Endothelial cell of umbilical vein (primary cell): ENCODE data around the gene ITGAX. TPM values are rescaled to one million over a fixed set of nuclear protein-coding genes. Genes with fewer than 3 reads are reported as not detected.

Source experiments
- BruUV-seq: library from RNA; stranded (reverse); fragments of 400-500 nt; replicated peaks from 2 replicates; lab custom pipeline; 2021; lab: Mats Ljungman, UMichigan
- CTCF ChIA-PET: fragments of 300-600, 350-600 bp; sonication (Branson Sonifier 250); formaldehyde crosslinking; loops from one replicate; lab custom pipeline; 2021; ENCODE audit warnings: antibody characterized with exemption, inconsistent platforms; lab: Charles Lee
- POLR2A ChIA-PET: fragments of 300-600, 350-600 bp; sonication (Branson Sonifier 250); formaldehyde crosslinking; loops from one replicate; lab custom pipeline; 2021; ENCODE audit warnings: antibody characterized with exemption, inconsistent platforms; lab: Charles Lee
- DNase-seq: peaks from one replicate; pipeline ENCODE4 v3.0.0-alpha.2; 2011; ENCODE audit warnings: low read depth, low spot score
- FAIRE-seq: peaks from 2 replicates; lab custom pipeline; 2011; peaks lifted over from hg19 to GRCh38; lab: Jason Lieb, UNC
- H2AFZ ChIP-seq: 2 replicates; pipeline ENCODE4 v1.6.0; 2012; ENCODE audit warnings: low read depth, low read length, control low read depth, inconsistent platforms
- H3K27ac ChIP-seq: 2 replicates; pipeline ENCODE4 v1.5.1; 2011; ENCODE audit warnings: low read depth, mild to moderate bottlenecking, control low read depth, low read length, moderate library complexity; ENCODE audit not compliant: insufficient read depth
- H3K27me3 ChIP-seq, 2 experiments: 2 replicates each; pipeline versions ENCODE4 v1.6.0 to v1.6.1; 2011; ENCODE audit warnings: low read length in 2 of 2, mixed read lengths in 1 of 2; ENCODE audit not compliant: control insufficient read depth in 2 of 2, insufficient read depth in 2 of 2
- H3K36me3 ChIP-seq, 2 experiments: 2 replicates in 1 of 2; 3 replicates in 1 of 2; pipeline ENCODE4 v1.5.1; 2011; ENCODE audit warnings: low read length in 2 of 2, mild to moderate bottlenecking in 1 of 2, moderate library complexity in 1 of 2; ENCODE audit not compliant: control insufficient read depth in 2 of 2, insufficient read depth in 2 of 2; ENCODE audit errors: extremely low read depth in 1 of 2
- H3K4me1 ChIP-seq: 3 replicates; pipeline ENCODE4 v1.5.1; 2011; ENCODE audit warnings: mild to moderate bottlenecking, low read length; ENCODE audit not compliant: control insufficient read depth, insufficient read depth; ENCODE audit errors: extremely low read depth
- H3K4me2 ChIP-seq: 2 replicates; pipeline ENCODE4 v1.6.1; 2011; ENCODE audit warnings: low read length, control low read depth, mixed read lengths; ENCODE audit not compliant: insufficient read depth
- H3K4me3 ChIP-seq, 3 experiments: fragments of 200-600 bp in 1 of 3; sonication (generic), shearing (Covaris generic) in 1 of 3; replicated peaks in 1 of 3; 2 replicates each; pipeline ENCODE4 v1.5.1; 2011 to 2016; ENCODE audit warnings: control low read depth in 3 of 3, low read length in 3 of 3, mild to moderate bottlenecking in 2 of 3, inconsistent platforms in 1 of 3, low read depth in 1 of 3, moderate library complexity in 1 of 3; ENCODE audit not compliant: insufficient read depth in 1 of 3
- H3K79me2 ChIP-seq: 2 replicates; pipeline ENCODE4 v1.6.0; 2012; ENCODE audit warnings: low read length, inconsistent platforms; ENCODE audit not compliant: control insufficient read depth, insufficient read depth
- H3K9ac ChIP-seq: replicated peaks from 2 replicates; pipeline ENCODE3; 2011; ENCODE audit warnings: low read length, control low read depth; ENCODE audit not compliant: insufficient read depth; ENCODE audit errors: extremely low read depth
- H3K9me1 ChIP-seq: replicated peaks from 3 replicates; pipeline ENCODE4 v1.6.0; 2011; ENCODE audit warnings: mild to moderate bottlenecking, low read length; ENCODE audit not compliant: control insufficient read depth, insufficient read depth; ENCODE audit errors: extremely low read depth
- H3K9me3 ChIP-seq: replicated peaks from 2 replicates; pipeline ENCODE4 v1.5.1; 2012; ENCODE audit warnings: low read length, inconsistent platforms; ENCODE audit not compliant: control insufficient read depth, insufficient read depth
- H4K20me1 ChIP-seq: replicated peaks from 2 replicates; pipeline ENCODE3; 2011; ENCODE audit warnings: mild to moderate bottlenecking, low read length; ENCODE audit not compliant: control insufficient read depth, insufficient read depth; ENCODE audit errors: extremely low read depth
- EZH2 ChIP-seq: IDR thresholded peaks from 2 replicates; pipeline ENCODE4 v1.6.1; 2012; ENCODE audit warnings: borderline replicate concordance, low read depth, mild to moderate bottlenecking, moderate library complexity, low read length, inconsistent platforms; ENCODE audit not compliant: severe bottlenecking
- FOS ChIP-seq: IDR thresholded peaks from 2 replicates; pipeline ENCODE4 v1.6.1; 2011; ENCODE audit warnings: mild to moderate bottlenecking, low read length, moderate library complexity, borderline replicate concordance; ENCODE audit not compliant: insufficient read depth
- GATA2 ChIP-seq: IDR thresholded peaks from 2 replicates; pipeline ENCODE4 v1.7.0; 2011; ENCODE audit warnings: low read depth, mild to moderate bottlenecking, moderate library complexity, mixed read lengths, low read length; ENCODE audit not compliant: insufficient read length, insufficient read depth
- JUN ChIP-seq: IDR thresholded peaks from 2 replicates; pipeline ENCODE4 v1.6.1; 2011; ENCODE audit warnings: borderline replicate concordance, low read depth; ENCODE audit not compliant: insufficient read length, insufficient read depth
- MYC ChIP-seq: IDR thresholded peaks from one replicate; pipeline ENCODE4 v1.6.1; 2011; ENCODE audit warnings: mild to moderate bottlenecking, low read depth, low read length
- POLR2A ChIP-seq: IDR thresholded peaks from 2 replicates; pipeline ENCODE4 v1.6.1; 2012; ENCODE audit warnings: low read depth, mild to moderate bottlenecking, control low read depth, low read length
- POLR2AphosphoS5 ChIP-seq: IDR thresholded peaks from 2 replicates; pipeline ENCODE4 v1.6.1; 2012; ENCODE audit warnings: low read depth, mild to moderate bottlenecking, control low read depth, low read length, moderate library complexity; ENCODE audit not compliant: insufficient read depth
- dilution Hi-C: fragments of 300-500 bp; cut with MboI; formaldehyde crosslinking; loops from one replicate; pipeline ENCODE4 v1.15.0; 2019; ENCODE audit warnings: low sequenced_read_pairs; ENCODE audit not compliant: extremely low pct_ligation_motif_present
- intact Hi-C: fragments of 100-400 bp; cut with micrococcal nuclease; formaldehyde crosslinking; loops from one replicate; pipeline ENCODE4 v1.10.0; 2022
- polyA plus RNA-seq, 4 experiments: library from polyadenylated mRNA; depleted of rRNA in 3 of 4; stranded (reverse) in 3 of 4; unstranded in 1 of 4; fragments of >200 nt; gene quantifications; 2 replicates each; pipeline versions ENCODE4 v1.2.1 to v1.2.3, GENCODE V29; 2011 to 2012; ENCODE audit warnings: missing spikeins in 1 of 4
- total RNA-seq: library from RNA; stranded (reverse); gene quantifications from 2 replicates; pipeline ENCODE4 v1.2.3, GENCODE V29; 2021
- TF ChIP-seq, protein P1 (sequence below), 2 donors: IDR thresholded peaks; 1 replicate in 1 of 2; 2 replicates in 1 of 2; pipeline ENCODE4 v1.5.1; 2011; ENCODE audit warnings: low read length in 2 of 2, mild to moderate bottlenecking in 2 of 2, moderate library complexity in 2 of 2, control low read depth in 1 of 2, inconsistent platforms in 1 of 2, low read depth in 1 of 2; ENCODE audit not compliant: insufficient read depth in 1 of 2; ENCODE audit errors: extremely low read depth in 1 of 2
- TF ChIP-seq, protein P2 (sequence below): IDR thresholded peaks from 2 replicates; pipeline ENCODE4 v1.6.1; 2011; ENCODE audit not compliant: insufficient read depth, insufficient read length

Gene ITGAX
- total and polyA plus RNA-seq, 2 donors (not counting 3 experiments of a cell fraction or from before 2014, with no cell fraction given) = 0.18 to 1.4 TPM

DNA sequence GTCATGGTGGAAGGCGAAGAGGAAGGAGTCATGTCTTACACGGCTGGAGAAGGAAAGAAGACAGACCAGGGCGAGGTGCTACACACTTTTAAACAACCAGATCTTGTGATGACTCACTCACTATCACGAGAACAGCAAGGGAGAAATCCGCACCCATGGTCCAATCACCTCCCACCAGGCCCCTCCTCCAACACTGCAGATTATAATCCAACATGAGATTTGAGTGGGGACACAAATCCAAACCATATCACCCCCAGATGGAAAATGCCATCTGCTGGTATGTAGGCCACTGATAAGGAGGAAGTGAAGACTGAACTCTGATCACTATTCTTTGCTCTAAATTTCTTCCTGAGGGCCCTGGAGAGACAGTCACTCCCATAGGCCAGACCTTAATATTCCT is 7.5 kb upstream of the ITGAX start:
- H3K9ac ChIP-seq = no peak overlapping the region
- ChIA-PET POLR2A (no interaction called here), CTCF (no interaction called here)
- no peaks in the 10 kb centered on the region for H3K79me2 ChIP-seq
- no peak for FAIRE-seq
- intact Hi-C loops (no loop called here), dilution Hi-C loops (no loop called here)
- BruUV-seq = no TSS peak
- TF ChIP-seq POLR2AphosphoS5 (no peak), POLR2A (no peak), GATA2 (no peak), JUN (no peak), MYC (no peak), FOS (no peak), EZH2 (no peak)
- TF ChIP-seq, protein P1, sequence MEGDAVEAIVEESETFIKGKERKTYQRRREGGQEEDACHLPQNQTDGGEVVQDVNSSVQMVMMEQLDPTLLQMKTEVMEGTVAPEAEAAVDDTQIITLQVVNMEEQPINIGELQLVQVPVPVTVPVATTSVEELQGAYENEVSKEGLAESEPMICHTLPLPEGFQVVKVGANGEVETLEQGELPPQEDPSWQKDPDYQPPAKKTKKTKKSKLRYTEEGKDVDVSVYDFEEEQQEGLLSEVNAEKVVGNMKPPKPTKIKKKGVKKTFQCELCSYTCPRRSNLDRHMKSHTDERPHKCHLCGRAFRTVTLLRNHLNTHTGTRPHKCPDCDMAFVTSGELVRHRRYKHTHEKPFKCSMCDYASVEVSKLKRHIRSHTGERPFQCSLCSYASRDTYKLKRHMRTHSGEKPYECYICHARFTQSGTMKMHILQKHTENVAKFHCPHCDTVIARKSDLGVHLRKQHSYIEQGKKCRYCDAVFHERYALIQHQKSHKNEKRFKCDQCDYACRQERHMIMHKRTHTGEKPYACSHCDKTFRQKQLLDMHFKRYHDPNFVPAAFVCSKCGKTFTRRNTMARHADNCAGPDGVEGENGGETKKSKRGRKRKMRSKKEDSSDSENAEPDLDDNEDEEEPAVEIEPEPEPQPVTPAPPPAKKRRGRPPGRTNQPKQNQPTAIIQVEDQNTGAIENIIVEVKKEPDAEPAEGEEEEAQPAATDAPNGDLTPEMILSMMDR (IDR thresholded peaks at IDR 0.05; ENCODE audit: extremely low read depth in 1 of 2, insufficient read depth in 1 of 2, low read depth in 1 of 2, low read length in 2 of 2) = no peak
- TF ChIP-seq, protein P2, sequence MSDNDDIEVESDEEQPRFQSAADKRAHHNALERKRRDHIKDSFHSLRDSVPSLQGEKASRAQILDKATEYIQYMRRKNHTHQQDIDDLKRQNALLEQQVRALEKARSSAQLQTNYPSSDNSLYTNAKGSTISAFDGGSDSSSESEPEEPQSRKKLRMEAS = no peak
- H3K27ac ChIP-seq = no peak overlapping the region
- no peak for DNase-seq
- no peak overlapping the region for H3K4me2 ChIP-seq
- H3K9me3 ChIP-seq = no peaks in the 10 kb centered on the region
- H3K4me1 ChIP-seq = no peaks in the 10 kb centered on the region
- no peak overlapping the region for H2AFZ ChIP-seq
- no peaks in the 10 kb centered on the region for H3K27me3 ChIP-seq
- H3K9me1 ChIP-seq = no peaks in the 10 kb centered on the region
- no peaks in the 10 kb centered on the region for H3K36me3 ChIP-seq
- H4K20me1 ChIP-seq = no peaks in the 10 kb centered on the region
- H3K4me3 ChIP-seq = no peak overlapping the region
